Lung (tissue), 12 donors: ENCODE measurements around the gene ADD2. TPM values are rescaled to one million over a fixed set of nuclear protein-coding genes. Genes with fewer than 3 reads are reported as not detected.

Experiments used
- ATAC-seq: fragments of 200-7000 bp; cut with Tn5 transposase; one replicate; pipeline ENCODE4 v1.9.1; 2020; ENCODE audit warnings: moderate number of reproducible peaks; ENCODE audit not compliant: insufficient read depth, low FRiP score
- DNase-seq, 3 donors: peaks; one replicate each; pipeline ENCODE4 v3.0.0-alpha.2; 2013 to 2017
- H3K27ac ChIP-seq, 2 donors: one replicate each; pipeline ENCODE4 v1.5.1; 2013; ENCODE audit warnings: mild to moderate bottlenecking in 2 of 2, moderate library complexity in 2 of 2, control low read depth in 1 of 2, inconsistent platforms in 1 of 2, low read depth in 1 of 2, low read length in 1 of 2
- H3K27me3 ChIP-seq, 3 donors: one replicate each; pipeline ENCODE4 v1.5.1; 2013; ENCODE audit warnings: low read length in 2 of 3; ENCODE audit not compliant: control insufficient read depth in 3 of 3, insufficient read depth in 3 of 3
- H3K36me3 ChIP-seq, 4 donors: one replicate each; pipeline ENCODE4 v1.5.1; 2013; ENCODE audit warnings: low read length in 4 of 4, mild to moderate bottlenecking in 1 of 4, moderate library complexity in 1 of 4; ENCODE audit not compliant: control insufficient read depth in 4 of 4, insufficient read depth in 4 of 4
- H3K4me1 ChIP-seq, 5 donors: one replicate each; pipeline ENCODE4 v1.5.1; 2013; ENCODE audit warnings: low read length in 5 of 5, mild to moderate bottlenecking in 2 of 5, moderate library complexity in 1 of 5; ENCODE audit not compliant: control insufficient read depth in 5 of 5, insufficient read depth in 5 of 5
- H3K4me3 ChIP-seq: one replicate; pipeline ENCODE4 v1.5.1; 2013; ENCODE audit warnings: mild to moderate bottlenecking, control low read depth, moderate library complexity
- H3K9ac ChIP-seq, 2 donors: one replicate each; pipeline ENCODE4 v1.5.1; 2013; ENCODE audit warnings: low read length in 2 of 2, control low read depth in 1 of 2; ENCODE audit not compliant: insufficient read depth in 1 of 2
- H3K9me3 ChIP-seq, 4 donors: one replicate each; pipeline ENCODE4 v1.5.1; 2013; ENCODE audit warnings: low read length in 3 of 4, mild to moderate bottlenecking in 1 of 4, moderate library complexity in 1 of 4; ENCODE audit not compliant: control insufficient read depth in 4 of 4, insufficient read depth in 3 of 4
- WGBS, 2 donors: extraction: QIAGEN DNeasy Blood & Tissue Kit; methylation state at CpG; one replicate each; pipeline ENCODE4 v1.1.7; 2013; 5-methylcytosine and 5-hydroxymethylcytosine counted together
- polyA plus RNA-seq, 2 donors: library from polyadenylated mRNA; stranded (reverse); fragments of 200-250 nt; gene quantifications; one replicate each; pipeline ENCODE4 v1.2.1, GENCODE V29; 2013
- total RNA-seq, 2 donors: library from RNA; depleted of rRNA in 1 of 2; stranded (reverse); fragments of >200 nt in 1 of 2; gene quantifications; one replicate each; pipeline ENCODE4 v1.2.1, GENCODE V29; 2014 to 2021
- TF ChIP-seq, protein P1 (sequence below): IDR thresholded peaks from 2 replicates; pipeline ENCODE4 v1.5.1; 2012; ENCODE audit warnings: mild to moderate bottlenecking; ENCODE audit errors: control extremely low read depth, extremely low read depth
- donor health status: control.
- donor health status: control.
- donor health status: Bipolar disorder and iron deficiency.
- donor health status: healthy.
- donor health status: DM: yes; HTN: yes; CAD: no.

The ADD2 gene
- total and polyA plus RNA-seq, 4 donors: 0.35 to 5.9 (median 1.8) TPM

GRCh38 chr2:70688427-70688826 lies 79.6 kb downstream of the ADD2 start:
- Histone ChIP-seq H3K4me3 (no peak overlapping the region), H3K9me3 (peaks cover 0 to 5% (median 0%) of the 10 kb centered on the region in 4 donors)
- no peak for ATAC-seq

GRCh38 chr2:70687461-70687795 lies 80.6 kb downstream of the ADD2 start:
- WGBS, 2 donors: 94 to 95% methylated on average over 4 of the region's 4 CpGs

More at GRCh38 chr2:70688427-70688826, 79.6 kb downstream of the ADD2 start:
- no peak for DNase-seq
- WGBS, 2 donors: 94 to 95% methylated on average over 5 of the region's 5 CpGs
- H3K4me1 ChIP-seq: peaks cover 0 to 3% (median 0%) of the 10 kb centered on the region in 5 donors
- H3K9ac ChIP-seq: no peak overlapping the region
- H3K36me3 ChIP-seq: no peaks in the 10 kb centered on the region
- no peaks in the 10 kb centered on the region for H3K27me3 ChIP-seq
- no peak overlapping the region for H3K27ac ChIP-seq
- TF ChIP-seq, protein P1, sequence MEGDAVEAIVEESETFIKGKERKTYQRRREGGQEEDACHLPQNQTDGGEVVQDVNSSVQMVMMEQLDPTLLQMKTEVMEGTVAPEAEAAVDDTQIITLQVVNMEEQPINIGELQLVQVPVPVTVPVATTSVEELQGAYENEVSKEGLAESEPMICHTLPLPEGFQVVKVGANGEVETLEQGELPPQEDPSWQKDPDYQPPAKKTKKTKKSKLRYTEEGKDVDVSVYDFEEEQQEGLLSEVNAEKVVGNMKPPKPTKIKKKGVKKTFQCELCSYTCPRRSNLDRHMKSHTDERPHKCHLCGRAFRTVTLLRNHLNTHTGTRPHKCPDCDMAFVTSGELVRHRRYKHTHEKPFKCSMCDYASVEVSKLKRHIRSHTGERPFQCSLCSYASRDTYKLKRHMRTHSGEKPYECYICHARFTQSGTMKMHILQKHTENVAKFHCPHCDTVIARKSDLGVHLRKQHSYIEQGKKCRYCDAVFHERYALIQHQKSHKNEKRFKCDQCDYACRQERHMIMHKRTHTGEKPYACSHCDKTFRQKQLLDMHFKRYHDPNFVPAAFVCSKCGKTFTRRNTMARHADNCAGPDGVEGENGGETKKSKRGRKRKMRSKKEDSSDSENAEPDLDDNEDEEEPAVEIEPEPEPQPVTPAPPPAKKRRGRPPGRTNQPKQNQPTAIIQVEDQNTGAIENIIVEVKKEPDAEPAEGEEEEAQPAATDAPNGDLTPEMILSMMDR: no peak

DNA sequence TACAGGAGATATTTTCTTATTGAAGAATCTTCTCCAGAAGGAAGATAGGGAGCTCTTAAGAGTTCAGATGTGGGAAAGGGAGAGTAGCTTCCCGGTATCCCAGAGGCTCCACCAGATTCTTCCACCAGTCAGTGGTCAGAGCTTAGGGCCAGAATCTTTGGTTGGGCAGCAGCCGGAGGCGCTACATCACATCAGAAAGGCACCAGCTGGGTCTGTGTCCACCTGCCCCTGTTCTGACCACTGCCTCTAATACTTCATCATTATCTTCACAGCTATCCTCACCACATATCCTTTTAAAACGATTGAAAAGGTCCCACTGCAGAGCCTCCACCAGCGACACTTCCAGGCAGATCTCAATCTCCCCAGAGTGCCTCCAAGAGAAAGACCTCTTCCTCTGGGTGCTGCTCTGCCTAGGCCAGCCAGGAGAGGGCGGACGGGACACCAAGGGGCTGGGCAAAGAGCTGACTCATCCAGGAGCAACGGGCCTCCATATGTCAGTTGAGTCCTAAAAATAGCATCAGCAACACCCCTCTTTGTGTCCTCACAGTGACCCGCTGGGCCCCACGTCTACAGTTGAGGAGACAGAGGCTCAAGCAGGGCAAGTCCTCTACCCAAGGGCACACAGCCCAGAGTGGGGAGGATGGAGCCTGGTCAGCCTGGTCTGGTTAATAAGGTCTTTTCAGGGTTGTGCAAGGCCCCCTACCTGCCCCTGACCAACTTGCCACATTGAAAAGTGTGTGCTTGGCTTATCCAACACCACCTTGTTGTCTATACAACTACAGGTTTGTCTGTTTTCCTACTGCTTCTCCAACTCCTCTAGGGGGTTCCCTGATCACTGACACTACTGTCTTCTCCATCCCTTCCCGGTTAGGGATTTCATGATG lies 81.2 kb downstream of the ADD2 start:
- H3K9ac ChIP-seq: no peak overlapping the region
- no peaks in the 10 kb centered on the region for H3K27me3 ChIP-seq
- H3K36me3 ChIP-seq: no peaks in the 10 kb centered on the region
- TF ChIP-seq, protein P1: no peak
- H3K9me3 ChIP-seq: peaks cover 0 to 3% (median 0%) of the 10 kb centered on the region in 4 donors
- H3K4me1 ChIP-seq: peaks cover 0 to 3% (median 0%) of the 10 kb centered on the region in 5 donors
- H3K27ac ChIP-seq: no peak overlapping the region
- 56 to 62% methylated on average over 11 of the region's 11 CpGs for WGBS, 2 donors
- ATAC-seq (no peak), DNase-seq (no peak)
- no peak overlapping the region for H3K4me3 ChIP-seq

More at GRCh38 chr2:70687461-70687795, 80.6 kb downstream of the ADD2 start:
- Histone ChIP-seq H3K27me3 (no peaks in the 10 kb centered on the region), H3K9me3 (peaks cover 0 to 4% (median 0%) of the 10 kb centered on the region in 4 donors), H3K9ac (no peak overlapping the region), H3K36me3 (no peaks in the 10 kb centered on the region), H3K27ac (no peak overlapping the region), H3K4me3 (no peak overlapping the region), H3K4me1 (peaks cover 0 to 3% (median 0%) of the 10 kb centered on the region in 5 donors)
- no peak for ATAC-seq
- DNase-seq: no peak
- TF ChIP-seq, protein P1: no peak
